ENCODE measurements around the gene NFKB2.

The NFKB2 gene

GRCh38 chr10:102395400-102396316 lies at the start of gene NFKB2:
TSS of gene NFKB2 (plus strand) at chr10:102395705. CDS start at chr10:102395960, 255 bp downstream.
- Histone ChIP-seq H3K4me1 (ENCODE audit: insufficient read depth, low read length, severe bottlenecking) (peaks cover 26% of the 10 kb centered on the region), H3K27ac (ENCODE audit: low read depth, low read length, poor library complexity, severe bottlenecking) (peak within 1 kb of the TSS; percentile 73), H3F3A (ENCODE audit: insufficient read depth, low read length) (no peaks in the 10 kb centered on the region), H3K4me3 (ENCODE audit: low read depth, low read length, poor library complexity, severe bottlenecking) (peak within 1 kb of the TSS; percentile 79), H3K9ac (ENCODE audit: low read length) (peak within 1 kb of the TSS; percentile 73), H3K9me3 (ENCODE audit: low read length) (no peaks in the 10 kb centered on the region), H3K79me2 (ENCODE audit: insufficient read depth, low read length) (no peaks in the 10 kb centered on the region), H2AFZ (ENCODE audit: low read length) (no peak within 1 kb of the TSS), H3K9me2 (ENCODE audit: low read depth, low read length) (no peaks in the 10 kb centered on the region), H3K4me2 (ENCODE audit: low read length) (peak within 1 kb of the TSS; percentile 79), H3K27me3 (ENCODE audit: insufficient read depth, low read length) (no peaks in the 10 kb centered on the region), H4K20me1 (ENCODE audit: insufficient read depth, low read length) (no peaks in the 10 kb centered on the region), H3K36me3 (ENCODE audit: insufficient read depth, low read length) (no peaks in the 10 kb centered on the region)
- no peak for TF ChIP-seq EZH2 (IDR thresholded peaks at IDR 0.05; ENCODE audit: borderline replicate concordance, low read length)
- TF ChIP-seq, protein P1, sequence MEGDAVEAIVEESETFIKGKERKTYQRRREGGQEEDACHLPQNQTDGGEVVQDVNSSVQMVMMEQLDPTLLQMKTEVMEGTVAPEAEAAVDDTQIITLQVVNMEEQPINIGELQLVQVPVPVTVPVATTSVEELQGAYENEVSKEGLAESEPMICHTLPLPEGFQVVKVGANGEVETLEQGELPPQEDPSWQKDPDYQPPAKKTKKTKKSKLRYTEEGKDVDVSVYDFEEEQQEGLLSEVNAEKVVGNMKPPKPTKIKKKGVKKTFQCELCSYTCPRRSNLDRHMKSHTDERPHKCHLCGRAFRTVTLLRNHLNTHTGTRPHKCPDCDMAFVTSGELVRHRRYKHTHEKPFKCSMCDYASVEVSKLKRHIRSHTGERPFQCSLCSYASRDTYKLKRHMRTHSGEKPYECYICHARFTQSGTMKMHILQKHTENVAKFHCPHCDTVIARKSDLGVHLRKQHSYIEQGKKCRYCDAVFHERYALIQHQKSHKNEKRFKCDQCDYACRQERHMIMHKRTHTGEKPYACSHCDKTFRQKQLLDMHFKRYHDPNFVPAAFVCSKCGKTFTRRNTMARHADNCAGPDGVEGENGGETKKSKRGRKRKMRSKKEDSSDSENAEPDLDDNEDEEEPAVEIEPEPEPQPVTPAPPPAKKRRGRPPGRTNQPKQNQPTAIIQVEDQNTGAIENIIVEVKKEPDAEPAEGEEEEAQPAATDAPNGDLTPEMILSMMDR (IDR thresholded peaks at IDR 0.05; ENCODE audit: low read length), result no peak

- Histone ChIP-seq H3F3A (ENCODE audit: insufficient read depth, low read length) (no peaks in the 10 kb centered on the region), H3K9me3 (ENCODE audit: low read length) (no peaks in the 10 kb centered on the region), H3K27me3 (ENCODE audit: insufficient read depth, low read length) (no peaks in the 10 kb centered on the region), H3K79me2 (ENCODE audit: insufficient read depth, low read length) (no peaks in the 10 kb centered on the region), H3K4me2 (ENCODE audit: low read length) (no peak overlapping the region), H3K4me3 (ENCODE audit: low read depth, low read length, poor library complexity, severe bottlenecking) (no peak overlapping the region), H3K9ac (ENCODE audit: low read length) (no peak overlapping the region), H2AFZ (ENCODE audit: low read length) (no peak overlapping the region), H3K4me1 (ENCODE audit: insufficient read depth, low read length, severe bottlenecking) (no peaks in the 10 kb centered on the region), H4K20me1 (ENCODE audit: insufficient read depth, low read length) (no peaks in the 10 kb centered on the region), H3K27ac (ENCODE audit: low read depth, low read length, poor library complexity, severe bottlenecking) (no peak overlapping the region), H3K36me3 (ENCODE audit: insufficient read depth, low read length) (peaks cover 11% of the 10 kb centered on the region), H3K9me2 (ENCODE audit: low read depth, low read length) (no peaks in the 10 kb centered on the region)
- no peak for TF ChIP-seq EZH2 (IDR thresholded peaks at IDR 0.05; ENCODE audit: borderline replicate concordance, low read length)
- TF ChIP-seq, protein P1 (IDR thresholded peaks at IDR 0.05; ENCODE audit: low read length), result peak; percentile 40
Observed at GRCh38 chr10:102347236-102347828, 48.2 kb upstream of the NFKB2 start.

DNA sequence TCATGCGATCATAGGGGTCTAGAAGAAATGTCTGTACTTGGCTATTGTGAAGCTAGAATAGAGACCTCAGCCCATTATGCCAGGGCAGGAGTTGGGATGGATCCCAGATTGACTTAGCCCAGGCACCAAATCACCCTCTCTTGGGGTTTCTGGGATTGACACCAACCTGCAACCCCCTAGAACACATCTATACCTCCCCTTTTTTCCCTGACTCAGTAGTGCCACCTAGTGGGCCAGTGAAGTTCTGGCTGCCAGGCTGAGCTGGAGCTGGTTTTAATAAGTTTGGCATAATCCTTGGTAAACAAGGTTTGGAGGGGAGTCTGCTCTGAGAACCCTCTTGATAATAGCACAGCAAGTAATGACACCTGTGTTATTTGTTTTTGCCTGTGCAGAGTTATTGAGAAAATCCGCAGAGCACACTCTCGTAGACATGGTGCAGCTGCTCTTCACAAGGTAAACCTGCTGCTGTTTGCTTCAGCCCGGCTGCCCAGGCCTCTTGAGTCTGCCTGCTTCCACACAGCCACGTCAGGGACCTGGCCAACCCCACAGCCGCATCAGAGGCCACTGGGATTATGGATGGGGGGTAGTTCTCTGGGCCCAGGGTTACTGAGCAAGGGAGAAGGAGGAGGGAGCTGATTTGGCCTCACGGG lies 43.3 kb upstream of the NFKB2 start:
- no peaks in the 10 kb centered on the region for H3K9me2 ChIP-seq (ENCODE audit: low read depth, low read length)
- H3K9me3 ChIP-seq (ENCODE audit: low read length), result no peaks in the 10 kb centered on the region
- TF ChIP-seq EZH2 (IDR thresholded peaks at IDR 0.05; ENCODE audit: borderline replicate concordance, low read length), result no peak
- TF ChIP-seq, protein P1 (IDR thresholded peaks at IDR 0.05; ENCODE audit: low read length), result peak; percentile 70
- no peak overlapping the region for H3K4me2 ChIP-seq (ENCODE audit: low read length)
- H3K4me1 ChIP-seq (ENCODE audit: insufficient read depth, low read length, severe bottlenecking), result no peaks in the 10 kb centered on the region
- H3F3A ChIP-seq (ENCODE audit: insufficient read depth, low read length), result no peaks in the 10 kb centered on the region
- peaks cover 26% of the 10 kb centered on the region for H3K36me3 ChIP-seq (ENCODE audit: insufficient read depth, low read length)
- no peak overlapping the region for H3K4me3 ChIP-seq (ENCODE audit: low read depth, low read length, poor library complexity, severe bottlenecking)
- no peak overlapping the region for H2AFZ ChIP-seq (ENCODE audit: low read length)
- no peaks in the 10 kb centered on the region for H3K27me3 ChIP-seq (ENCODE audit: insufficient read depth, low read length)
- H3K79me2 ChIP-seq (ENCODE audit: insufficient read depth, low read length), result no peaks in the 10 kb centered on the region
- no peak overlapping the region for H3K27ac ChIP-seq (ENCODE audit: low read depth, low read length, poor library complexity, severe bottlenecking)
- H4K20me1 ChIP-seq (ENCODE audit: insufficient read depth, low read length), result no peaks in the 10 kb centered on the region
- H3K9ac ChIP-seq (ENCODE audit: low read length), result no peak overlapping the region

All from OCI-LY1 (cell line).